ENCODE measurements around the gene ENOX1. TPM values are rescaled to one million over a fixed set of nuclear protein-coding genes. Genes with fewer than 3 reads are reported as not detected.
"Not testable (repeated sequence)": the region's sequence is repeated elsewhere in the genome, so short reads cannot be mapped to it uniquely, and the experiment has no call there.

ENOX1 gene
- total RNA-seq, 2 donors from 2014 or later: not detected

DNA sequence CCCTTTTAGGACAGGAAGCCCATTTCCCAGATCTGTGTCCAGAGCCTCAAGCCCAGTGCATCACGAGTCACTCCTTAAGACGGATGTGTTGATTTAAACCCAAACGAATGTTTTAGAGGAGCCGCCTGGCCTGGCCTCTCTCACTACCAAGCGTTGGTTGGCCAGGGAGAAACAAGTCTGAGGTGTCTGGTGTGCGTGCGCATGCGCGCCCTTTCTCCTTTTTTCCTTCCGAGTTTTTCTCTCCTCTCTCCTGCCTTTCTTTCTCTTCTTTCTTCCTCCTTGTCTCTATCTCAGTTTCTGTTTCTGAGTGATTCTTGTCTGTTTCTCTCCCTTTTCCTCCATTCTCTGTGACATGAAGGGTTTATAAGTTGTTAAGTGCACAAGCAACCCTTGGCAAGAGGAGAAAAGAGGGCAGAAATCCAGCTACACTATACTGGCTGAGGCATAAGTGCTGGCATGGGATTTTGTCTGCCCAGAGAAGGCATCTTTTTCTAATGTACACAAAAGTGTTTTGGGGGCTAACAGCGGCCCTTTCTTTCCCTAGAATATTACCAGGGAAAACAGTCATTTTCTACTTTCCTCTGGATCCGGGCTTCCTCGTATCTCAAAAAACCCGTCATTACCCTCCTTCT is 592.9 kb downstream of the ENOX1 start:
- DNase-seq: no peak
- H3K36me3 Mint-ChIP-seq (ENCODE audit: low read depth): no peaks in the 10 kb centered on the region
- no peaks in the 10 kb centered on the region for H3K9me3 ChIP-seq (ENCODE audit: control insufficient read depth, low read length, poor library complexity, severe bottlenecking)
- no peak for ATAC-seq
- H3K4me3 Mint-ChIP-seq: no peak overlapping the region
- H3K4me1 Mint-ChIP-seq: no peaks in the 10 kb centered on the region
- peaks cover 45% of the 10 kb centered on the region for H3K27me3 Mint-ChIP-seq
- H3K27ac Mint-ChIP-seq: no peak overlapping the region

DNA sequence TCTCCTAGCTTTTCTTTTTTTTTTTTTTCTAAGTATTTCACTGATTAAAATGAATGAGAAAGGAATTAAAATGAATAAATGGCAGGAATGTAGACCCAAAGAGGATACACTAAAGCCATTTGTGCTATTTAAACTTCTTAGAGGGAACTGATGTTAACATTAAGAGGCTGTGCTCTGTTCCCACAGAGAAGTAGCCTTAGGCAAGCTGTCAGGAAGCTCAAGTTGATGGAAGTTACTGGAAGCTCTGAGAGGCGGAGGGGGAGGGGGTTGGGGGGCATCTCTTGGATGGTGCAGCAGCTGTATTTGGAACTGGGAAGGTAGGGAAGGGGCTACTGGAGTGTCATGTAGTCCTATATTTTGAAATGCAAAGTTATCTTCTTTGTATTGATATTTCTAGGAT is 595.2 kb downstream of the ENOX1 start:
- H3K27ac Mint-ChIP-seq: no peak overlapping the region
- no peaks in the 10 kb centered on the region for H3K9me3 ChIP-seq (ENCODE audit: control insufficient read depth, low read length, poor library complexity, severe bottlenecking)
- H3K36me3 Mint-ChIP-seq (ENCODE audit: low read depth): no peaks in the 10 kb centered on the region
- ATAC-seq (no peak), DNase-seq (no peak)
- H3K4me1 Mint-ChIP-seq: no peaks in the 10 kb centered on the region
- no peak overlapping the region for H3K4me3 Mint-ChIP-seq
- peaks cover 25% of the 10 kb centered on the region for H3K27me3 Mint-ChIP-seq

DNA sequence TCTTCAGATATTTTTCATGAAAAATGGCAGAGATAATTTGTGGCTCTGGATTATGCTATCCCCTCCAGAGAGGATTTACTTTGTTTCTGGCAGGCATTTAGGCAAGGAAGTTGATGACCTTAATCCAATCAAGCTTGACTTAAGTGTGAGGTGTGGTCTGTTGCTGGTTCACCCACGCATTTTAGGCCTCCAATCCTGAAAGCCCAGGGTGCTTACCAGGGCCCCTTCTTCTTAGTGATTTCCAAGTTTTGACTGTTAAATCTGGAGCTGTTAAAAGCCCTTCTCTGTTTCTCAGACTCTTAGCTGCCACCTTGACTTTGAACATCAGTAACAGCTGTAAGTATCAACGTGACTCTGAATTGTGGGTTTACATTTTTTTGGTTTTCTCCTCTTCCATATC is 601.5 kb downstream of the ENOX1 start:
- no peaks in the 10 kb centered on the region for H3K36me3 Mint-ChIP-seq (ENCODE audit: low read depth)
- ATAC-seq: no peak
- no peaks in the 10 kb centered on the region for H3K27me3 Mint-ChIP-seq
- H3K9me3 ChIP-seq (ENCODE audit: control insufficient read depth, low read length, poor library complexity, severe bottlenecking): no peaks in the 10 kb centered on the region
- no peak overlapping the region for H3K4me3 Mint-ChIP-seq
- no peaks in the 10 kb centered on the region for H3K4me1 Mint-ChIP-seq
- no peak for DNase-seq
- H3K27ac Mint-ChIP-seq: no peak overlapping the region

GRCh38 chr13:43180837-43181236 is 605.9 kb downstream of the ENOX1 start:
- ATAC-seq: no peak
- H3K9me3 ChIP-seq (ENCODE audit: control insufficient read depth, low read length, poor library complexity, severe bottlenecking): peaks cover 4% of the 10 kb centered on the region
- Mint-ChIP-seq H3K27ac (no peak overlapping the region), H3K4me3 (no peak overlapping the region), H3K36me3 (ENCODE audit: low read depth) (no peaks in the 10 kb centered on the region), H3K27me3 (peaks cover 5% of the 10 kb centered on the region), H3K4me1 (no peaks in the 10 kb centered on the region)
- no peak for DNase-seq

GRCh38 chr13:43180036-43180660 is 606.6 kb downstream of the ENOX1 start:
- no peak overlapping the region for H3K27ac Mint-ChIP-seq
- DNase-seq (no peak), ATAC-seq (no peak)
- H3K4me3 Mint-ChIP-seq: no peak overlapping the region
- no peaks in the 10 kb centered on the region for H3K4me1 Mint-ChIP-seq
- H3K36me3 Mint-ChIP-seq (ENCODE audit: low read depth): no peaks in the 10 kb centered on the region
- peaks cover 5% of the 10 kb centered on the region for H3K27me3 Mint-ChIP-seq
- peaks cover 4% of the 10 kb centered on the region for H3K9me3 ChIP-seq (ENCODE audit: control insufficient read depth, low read length, poor library complexity, severe bottlenecking)

DNA sequence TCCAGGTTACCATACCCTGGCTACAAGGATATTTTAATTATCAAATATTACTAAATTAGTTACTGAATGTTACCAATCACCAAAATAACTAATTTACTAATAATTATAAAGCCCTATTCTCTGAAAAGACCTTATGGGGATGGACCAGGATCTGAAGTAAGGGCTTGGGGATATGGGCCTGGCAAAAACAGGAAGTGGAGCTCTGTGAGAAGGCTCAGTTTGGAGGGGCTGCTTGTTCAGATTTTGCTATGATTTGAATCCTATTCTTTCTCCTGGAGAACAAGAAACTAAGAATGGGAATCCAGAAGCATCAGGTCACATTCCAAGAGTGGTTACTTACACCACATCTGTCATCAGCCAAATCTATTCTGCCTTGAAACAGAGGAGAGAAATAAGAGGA is 615.3 kb downstream of the ENOX1 start:
- H3K36me3 Mint-ChIP-seq (ENCODE audit: low read depth): no peaks in the 10 kb centered on the region
- H3K27me3 Mint-ChIP-seq: peaks cover 18% of the 10 kb centered on the region
- H3K27ac Mint-ChIP-seq: no peak overlapping the region
- DNase-seq: no peak
- ATAC-seq: no peak
- H3K4me3 Mint-ChIP-seq: no peak overlapping the region
- no peaks in the 10 kb centered on the region for H3K4me1 Mint-ChIP-seq
- H3K9me3 ChIP-seq (ENCODE audit: control insufficient read depth, low read length, poor library complexity, severe bottlenecking): no peaks in the 10 kb centered on the region

DNA sequence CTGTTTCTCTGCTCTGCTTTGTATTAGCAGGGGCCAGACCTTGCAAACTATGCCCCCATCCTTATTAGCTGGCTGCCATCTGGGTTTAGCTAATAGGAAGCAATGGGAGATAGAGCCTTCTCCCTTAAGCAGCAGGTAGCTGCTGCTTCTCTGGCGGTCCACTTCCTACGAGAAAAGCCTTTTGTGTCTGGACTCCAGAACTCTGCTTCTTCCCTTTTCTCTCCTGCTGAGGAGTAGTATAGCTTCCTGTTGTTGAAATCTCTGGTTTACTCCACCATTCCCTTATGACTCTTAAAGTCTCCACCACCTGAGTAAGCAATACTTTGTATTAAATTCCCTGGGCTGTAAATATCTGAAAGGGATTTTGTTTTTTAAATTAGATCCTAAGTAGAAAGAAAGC is 616.3 kb downstream of the ENOX1 start:
- no peak overlapping the region for H3K4me3 Mint-ChIP-seq

DNA sequence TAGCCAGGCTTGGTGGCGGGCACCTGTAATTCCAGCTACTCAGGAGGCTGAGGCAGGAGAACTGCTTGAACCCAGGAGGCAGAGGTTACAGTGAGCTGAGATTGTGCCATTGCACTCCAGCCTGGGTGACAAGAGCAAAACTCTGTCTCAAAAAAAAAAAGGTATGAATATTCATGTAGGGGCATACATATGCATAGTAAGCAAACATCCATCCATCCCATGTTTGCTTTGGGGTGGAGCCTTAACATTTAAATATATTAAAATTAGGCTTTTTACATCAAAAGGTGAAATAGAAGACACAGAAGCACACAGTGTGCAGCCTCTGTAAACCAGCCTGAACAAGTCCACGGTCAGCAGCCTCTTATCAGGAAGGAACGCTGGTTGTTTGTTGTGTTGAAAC is 618.3 kb downstream of the ENOX1 start:
- not testable (repeated sequence) for H3K27ac Mint-ChIP-seq, H3K4me3 Mint-ChIP-seq, DNase-seq

More for the DNA sequence above, 616.3 kb downstream of the ENOX1 start:
- ATAC-seq (no peak), DNase-seq (no peak)
- Mint-ChIP-seq H3K27ac (no peak overlapping the region), H3K4me1 (no peaks in the 10 kb centered on the region), H3K36me3 (ENCODE audit: low read depth) (no peaks in the 10 kb centered on the region), H3K27me3 (peaks cover 18% of the 10 kb centered on the region)
- no peaks in the 10 kb centered on the region for H3K9me3 ChIP-seq (ENCODE audit: control insufficient read depth, low read length, poor library complexity, severe bottlenecking)

DNA sequence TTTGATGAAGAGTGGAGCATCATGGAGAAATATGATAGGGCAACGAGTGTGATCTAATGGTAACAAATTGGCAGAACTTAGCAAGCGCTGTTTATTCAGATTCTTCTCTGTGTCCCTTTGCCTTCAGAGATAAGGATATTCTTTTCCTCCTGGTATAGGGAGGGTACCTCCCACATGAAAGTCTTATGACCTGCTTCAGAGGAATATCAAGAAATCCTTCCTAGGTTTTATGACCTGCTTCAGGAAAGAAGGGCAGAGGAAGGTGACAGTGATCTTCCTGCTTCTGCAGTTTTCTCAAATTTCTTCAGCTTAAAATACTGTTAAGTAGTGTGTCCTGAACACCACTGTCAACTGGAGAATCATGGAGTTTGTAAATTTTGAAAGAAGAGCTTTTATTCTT is 619.0 kb downstream of the ENOX1 start:
- Mint-ChIP-seq H3K27ac (no peak overlapping the region), H3K4me1 (no peaks in the 10 kb centered on the region), H3K36me3 (ENCODE audit: low read depth) (no peaks in the 10 kb centered on the region), H3K27me3 (peaks cover 18% of the 10 kb centered on the region), H3K4me3 (no peak overlapping the region)
- ATAC-seq (no peak), DNase-seq (no peak)
- H3K9me3 ChIP-seq (ENCODE audit: control insufficient read depth, low read length, poor library complexity, severe bottlenecking): no peaks in the 10 kb centered on the region

More for the DNA sequence above, 618.3 kb downstream of the ENOX1 start:
- not testable (repeated sequence) for H3K4me1 Mint-ChIP-seq; H3K9me3 ChIP-seq (ENCODE audit: control insufficient read depth, low read length, poor library complexity, severe bottlenecking); H3K36me3 Mint-ChIP-seq (ENCODE audit: low read depth); ATAC-seq
- peaks cover 18% of the 10 kb centered on the region for H3K27me3 Mint-ChIP-seq

DNA sequence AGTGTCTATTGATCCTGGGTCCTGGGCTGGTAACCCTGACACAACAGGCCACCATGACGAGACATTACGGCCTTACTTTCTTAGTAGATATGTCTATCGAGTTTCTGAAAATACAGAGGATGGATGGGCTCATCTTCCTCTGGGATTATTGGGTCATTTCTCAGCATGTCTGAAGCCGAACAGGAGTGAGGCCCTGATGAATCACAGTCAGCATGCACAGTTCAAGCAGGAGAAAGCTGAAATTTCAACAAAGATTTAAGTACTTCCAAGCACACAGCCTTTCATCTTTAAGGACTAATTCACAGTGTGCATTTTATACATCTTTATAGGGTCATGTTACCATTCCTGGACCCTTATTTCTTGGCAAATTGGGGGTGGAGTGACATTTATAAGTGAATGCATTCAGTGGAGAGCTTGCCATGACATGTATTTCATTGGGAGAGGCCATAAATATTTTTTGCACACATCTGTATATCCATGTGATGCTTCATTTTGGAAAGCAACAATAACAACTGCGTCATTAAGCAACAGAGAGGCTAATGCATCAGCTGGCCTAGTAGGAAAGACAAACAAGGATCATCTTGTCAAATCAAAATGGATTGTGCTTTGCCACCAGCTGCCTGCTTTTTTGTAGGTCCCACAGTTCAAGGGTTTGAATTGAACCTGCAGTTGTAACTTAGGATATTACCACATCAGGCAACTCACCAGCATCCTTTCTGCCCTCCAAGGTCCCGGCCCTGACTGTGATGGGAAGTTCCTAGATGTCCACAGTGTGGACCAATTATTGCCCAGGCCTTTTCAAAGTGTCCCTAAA is 619.9 kb downstream of the ENOX1 start:
- Mint-ChIP-seq H3K36me3 (ENCODE audit: low read depth) (no peaks in the 10 kb centered on the region), H3K4me1 (no peaks in the 10 kb centered on the region), H3K4me3 (no peak overlapping the region), H3K27ac (no peak overlapping the region), H3K27me3 (peaks cover 18% of the 10 kb centered on the region)
- DNase-seq: no peak
- H3K9me3 ChIP-seq (ENCODE audit: control insufficient read depth, low read length, poor library complexity, severe bottlenecking): no peaks in the 10 kb centered on the region
- ATAC-seq: no peak

Other genes with a start within 250 kb of the ENOX1 start
- 1 to 10 TPM; 1.3 to 1.4 TPM for gene CCDC122, start 92.8 kb upstream of the ENOX1 start, total RNA-seq
- 1 to 10 TPM; 3.1 to 4.0 TPM for gene LACC1, start 92.9 kb upstream of the ENOX1 start, total RNA-seq

All from T-helper 17 cell (primary cell).